Activated naive CD8-positive, alpha-beta T cell treated with anti-CD3 and anti-CD28 coated beads, Interleukin-2, amount 50 U/mL, for 16 hours (primary cell): Measurements from ENCODE around the gene HIRA.

Source experiments
- DNase-seq: peaks from one replicate; pipeline ENCODE4 v3.0.0-alpha.2; 2020; ENCODE audit warnings: low read depth, low spot score

Gene HIRA

DNA sequence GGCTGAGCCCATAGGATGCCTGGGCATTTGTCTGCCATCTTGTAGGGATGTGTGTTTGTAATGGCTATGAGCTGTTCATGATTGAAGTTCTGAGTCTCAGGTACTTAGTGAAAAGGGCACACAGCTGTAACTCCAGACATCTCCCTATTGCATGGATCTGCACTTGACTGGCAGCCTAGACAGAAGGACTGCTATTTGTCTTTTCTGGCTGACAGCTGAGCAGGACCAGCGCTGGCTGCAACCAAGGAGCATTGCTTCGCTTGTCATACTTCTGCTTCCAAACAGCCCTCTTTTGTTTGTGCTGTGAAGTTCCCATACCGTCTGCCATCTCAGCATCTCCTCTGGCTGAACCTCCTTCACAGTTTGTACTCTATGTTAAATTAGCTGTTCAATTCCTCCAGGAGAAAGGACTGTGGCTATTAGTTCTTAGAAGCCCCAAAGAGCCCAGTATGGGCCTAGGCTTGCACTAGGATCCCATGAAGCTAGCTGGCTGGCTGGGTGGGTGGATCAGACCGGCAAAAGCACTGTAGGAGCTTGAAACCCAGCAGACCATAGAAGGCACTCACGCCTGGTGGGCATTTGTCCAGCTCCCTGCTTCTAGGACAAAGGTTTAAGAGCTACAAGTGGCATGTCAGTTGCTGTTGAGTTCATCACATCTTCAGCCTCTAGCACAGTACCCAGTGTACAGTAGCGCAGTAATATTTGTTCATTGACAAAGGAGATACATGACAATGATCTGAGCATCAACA, 20.4 kb downstream of the HIRA start:
- DNase-seq = no peak

DNA sequence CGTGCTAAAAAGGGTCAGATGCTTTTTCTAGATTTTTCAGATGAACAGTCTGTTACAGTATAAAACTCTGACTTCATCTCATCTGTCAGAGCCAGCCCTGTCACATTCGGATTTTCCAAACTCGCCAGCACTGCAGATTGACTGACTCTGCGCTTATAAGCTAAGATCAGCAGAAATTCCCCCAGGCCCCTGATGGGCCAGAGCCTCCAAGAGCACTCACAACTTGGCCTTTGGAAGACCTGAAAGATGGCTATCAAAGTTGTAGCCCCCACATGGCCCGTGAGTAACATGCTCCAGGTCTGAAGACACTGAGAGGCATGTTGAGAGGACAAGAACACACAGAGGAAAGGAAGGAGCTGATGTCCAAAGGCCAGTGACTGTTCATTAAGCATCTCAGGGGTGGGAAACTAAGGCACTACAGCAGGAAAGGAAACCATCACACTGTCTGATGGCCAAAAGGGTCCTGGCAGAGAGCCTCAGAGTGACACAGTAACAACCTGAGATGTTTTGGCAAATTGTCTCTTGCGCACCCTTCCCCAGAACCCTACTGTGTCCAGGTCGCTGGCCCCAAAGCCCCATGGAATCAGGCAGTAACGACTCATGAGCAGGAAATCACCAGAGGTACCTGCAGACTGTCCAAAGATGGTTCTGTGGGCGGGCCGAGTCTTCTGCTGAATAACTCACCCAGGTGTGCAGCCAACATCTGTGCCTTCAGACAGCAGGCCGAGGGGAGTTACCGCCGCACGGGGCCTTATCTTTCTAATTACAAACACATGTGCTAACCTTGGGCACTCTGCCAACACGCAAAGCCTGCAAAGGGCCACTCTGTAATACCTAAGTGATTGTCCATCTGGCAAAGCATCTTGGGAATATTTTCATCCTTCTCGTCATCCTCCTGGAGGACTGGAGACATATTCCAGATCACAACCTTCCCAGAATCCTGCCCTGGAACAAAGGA, 23.6 kb downstream of the HIRA start:
- DNase-seq = no peak

DNA sequence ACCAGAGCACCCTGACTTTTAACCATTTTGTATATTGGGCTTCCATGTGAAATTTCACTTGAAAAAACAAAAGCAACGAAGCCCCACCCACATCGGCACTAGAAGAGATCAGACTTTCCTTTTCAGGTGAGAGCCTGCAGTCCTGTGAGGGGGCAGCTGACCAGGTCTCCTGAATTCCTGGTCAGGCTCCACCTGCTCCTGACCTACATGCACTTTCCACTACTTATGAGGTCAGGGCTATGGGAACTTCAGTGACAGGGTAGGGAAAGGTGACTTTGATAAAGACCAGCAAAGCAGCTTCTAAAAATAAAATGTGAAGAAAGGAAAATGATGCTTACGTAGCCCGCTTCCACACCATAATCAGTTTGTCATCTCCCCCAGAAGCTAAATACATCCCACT, 24.7 kb downstream of the HIRA start:
- DNase-seq = no peak

DNA sequence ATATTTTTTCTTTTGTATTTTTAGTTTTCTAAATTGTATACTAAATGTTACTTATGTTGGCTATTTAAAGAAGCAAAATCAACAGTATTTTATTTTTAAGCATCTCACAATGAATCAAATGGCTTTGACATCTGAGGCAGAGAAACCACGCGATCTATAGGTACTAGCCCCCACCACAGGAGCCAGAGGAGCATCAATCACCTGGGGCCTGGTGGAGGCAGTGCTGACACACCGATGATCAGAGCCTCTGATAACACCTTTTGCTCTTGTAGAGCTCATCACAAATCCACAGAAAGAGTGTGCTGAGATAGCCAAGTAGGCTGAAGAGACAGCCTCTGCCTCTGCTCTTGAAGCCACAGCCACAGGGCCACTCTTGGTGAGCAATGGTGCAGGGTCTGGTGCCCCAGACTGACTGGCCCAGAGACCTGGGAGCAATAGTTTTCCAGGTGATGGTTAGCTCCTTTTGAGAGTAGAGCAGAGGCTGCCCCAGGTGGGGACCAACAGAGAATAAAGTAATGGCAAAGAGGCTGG, 25.2 kb downstream of the HIRA start:
- no peak for DNase-seq

DNA sequence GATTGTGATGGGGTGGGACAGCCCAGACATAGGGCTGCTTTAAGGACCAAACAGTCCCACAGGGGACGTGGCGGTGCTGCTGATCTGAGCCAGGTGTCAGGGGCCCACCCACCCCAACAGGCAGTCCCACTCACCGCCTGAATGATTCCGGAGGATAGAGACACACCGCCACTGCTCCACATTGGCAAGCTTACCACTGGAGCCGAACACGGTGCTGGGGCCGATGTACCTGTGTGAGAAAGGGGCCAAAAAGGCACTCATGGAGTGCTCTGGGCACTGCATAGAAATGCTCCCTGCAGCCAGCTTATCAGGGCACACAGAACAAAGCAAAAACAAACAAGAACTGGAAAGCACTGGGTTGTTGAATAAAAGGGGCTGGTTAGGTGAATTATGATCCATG, 25.9 kb downstream of the HIRA start:
- no peak for DNase-seq

DNA sequence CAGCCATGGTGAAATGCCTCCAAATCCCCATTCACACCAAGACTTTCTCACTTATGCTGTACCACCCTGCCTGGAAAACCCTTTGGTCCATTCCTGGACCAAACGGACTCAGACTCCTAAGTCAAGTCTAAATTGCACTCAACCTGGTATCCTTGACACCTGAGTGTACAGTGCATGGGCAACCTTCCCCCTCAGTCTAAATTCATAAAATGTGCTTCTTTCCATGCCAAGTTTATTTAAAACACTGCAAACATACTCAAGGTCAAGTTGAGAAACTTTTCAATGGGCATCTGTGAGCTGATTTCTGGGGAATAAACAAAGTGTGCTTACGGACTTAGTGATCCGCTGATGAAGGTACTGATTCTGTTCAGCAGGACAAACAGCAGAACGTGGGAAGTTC, 26.4 kb downstream of the HIRA start:
- DNase-seq = no peak

DNA sequence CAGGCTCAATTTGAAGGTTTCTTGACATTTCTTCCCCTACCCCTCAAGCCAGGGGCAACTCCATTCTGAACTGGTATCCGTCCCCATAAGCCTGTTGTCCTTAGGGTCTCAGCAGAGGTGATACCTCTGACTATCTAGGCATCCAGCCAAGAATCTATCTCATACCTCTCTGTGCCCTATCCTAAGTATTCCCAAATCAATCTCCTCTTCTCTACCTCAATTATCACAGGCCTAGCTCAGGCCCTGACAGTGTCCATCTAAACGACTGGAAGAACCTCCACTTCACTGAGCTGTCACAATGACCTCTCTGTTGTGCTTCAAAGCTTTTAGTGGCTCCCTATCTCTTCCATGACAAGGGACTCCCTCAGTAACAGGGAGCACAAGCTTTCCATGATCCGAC, 26.9 kb downstream of the HIRA start:
- no peak for DNase-seq

DNA sequence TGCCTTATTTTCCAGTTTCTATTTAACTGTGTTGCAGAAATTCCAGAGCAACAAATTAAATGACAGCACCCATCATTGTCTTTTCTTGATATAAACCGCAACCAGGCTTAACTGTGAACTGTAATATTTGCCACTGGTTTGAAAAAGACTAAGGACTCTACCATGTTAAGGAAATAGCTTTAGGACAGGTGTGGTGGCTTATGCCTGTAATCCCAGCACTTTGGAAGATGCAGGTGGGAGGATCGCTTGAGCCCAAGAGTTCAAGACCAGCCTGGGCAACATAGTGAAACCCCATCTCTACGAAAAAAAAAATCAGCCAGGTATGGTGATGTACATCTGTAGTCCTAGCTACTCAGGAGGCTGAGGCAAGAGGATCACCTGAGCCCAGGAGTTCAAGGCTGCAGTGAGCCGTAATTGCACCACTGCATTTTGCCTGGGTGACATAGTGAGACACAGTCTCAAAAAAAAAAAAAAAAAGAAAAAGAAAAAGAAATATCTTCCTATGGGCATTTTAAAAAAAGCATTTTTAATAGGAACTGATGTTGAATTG, 28.8 kb downstream of the HIRA start:
- DNase-seq = no peak

DNA sequence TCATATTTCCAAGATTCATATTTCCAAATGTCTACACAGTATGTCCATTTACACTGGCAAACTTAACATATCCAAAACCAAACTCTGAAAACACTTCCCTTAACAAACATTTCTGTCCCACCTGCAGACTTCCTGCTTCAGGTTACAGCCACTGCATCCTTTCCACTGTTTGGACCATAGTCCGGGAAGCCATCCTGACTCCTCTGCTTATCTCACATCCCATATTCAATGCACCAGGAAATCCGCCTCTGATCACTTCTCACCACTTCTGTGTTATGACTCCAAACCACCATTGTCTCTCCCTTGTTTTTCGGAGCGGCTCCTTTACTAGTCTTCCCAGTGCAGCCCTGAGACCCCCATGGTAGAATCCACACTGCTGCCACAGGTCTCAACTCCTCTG, 30.1 kb downstream of the HIRA start:
- DNase-seq = no peak

DNA sequence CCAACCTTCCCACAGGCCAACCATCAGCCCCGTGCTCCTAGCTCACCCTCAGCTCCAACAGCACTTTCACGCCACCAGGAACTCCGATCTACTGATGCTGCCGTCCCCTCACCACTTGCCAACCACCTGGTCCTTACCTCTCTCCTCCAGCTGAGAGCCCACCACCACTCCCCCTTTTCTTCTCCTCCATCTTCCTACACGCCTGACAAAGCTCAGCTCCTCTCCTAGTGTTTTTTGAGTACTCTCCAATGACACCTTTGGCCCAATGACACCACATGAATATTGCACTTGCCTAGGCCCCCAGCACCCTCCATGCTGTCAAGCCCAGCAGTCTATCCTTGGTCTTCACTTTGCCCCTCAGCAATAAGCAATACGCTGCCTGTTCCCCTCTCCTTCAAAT, 30.7 kb downstream of the HIRA start:
- DNase-seq = no peak

DNA sequence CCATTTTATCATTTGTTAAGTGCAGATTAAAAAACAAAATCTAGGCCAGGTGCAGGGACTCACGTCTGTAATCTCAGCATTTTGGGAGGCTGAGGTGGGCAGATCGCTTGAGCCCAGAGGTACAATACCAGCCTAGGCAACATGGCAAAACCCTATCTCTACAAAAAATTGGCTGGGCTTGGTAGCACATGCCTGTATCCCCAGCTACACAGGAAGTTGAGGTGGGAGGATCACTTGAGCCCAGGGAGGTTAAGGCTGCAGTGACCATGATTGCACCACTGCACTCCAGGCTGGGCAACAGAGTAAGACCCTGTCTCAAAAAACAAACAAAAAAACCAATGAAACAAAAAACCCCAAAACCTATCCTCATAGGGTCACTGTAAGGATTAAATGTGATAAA, 32.9 kb downstream of the HIRA start:
- no peak for DNase-seq

DNA sequence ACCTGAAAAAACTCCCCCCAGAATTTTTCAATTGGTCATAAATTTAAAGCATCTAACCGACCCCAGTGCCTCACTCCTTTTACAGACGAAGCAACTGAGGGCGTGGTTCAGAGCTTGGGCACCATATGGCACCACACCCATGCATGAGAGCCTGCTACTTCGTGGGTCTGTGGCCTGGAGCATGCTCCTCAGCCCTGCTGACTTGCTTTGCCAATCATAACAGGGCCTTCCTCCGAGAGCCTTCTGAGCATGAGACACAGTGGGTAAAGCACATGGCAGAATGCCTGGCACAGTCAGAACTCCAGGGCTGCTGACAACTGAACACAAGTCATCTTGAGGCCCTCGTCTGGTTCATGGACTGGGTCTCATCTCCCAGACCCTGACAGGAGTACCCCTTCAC, 33.3 kb downstream of the HIRA start:
- DNase-seq = no peak

DNA sequence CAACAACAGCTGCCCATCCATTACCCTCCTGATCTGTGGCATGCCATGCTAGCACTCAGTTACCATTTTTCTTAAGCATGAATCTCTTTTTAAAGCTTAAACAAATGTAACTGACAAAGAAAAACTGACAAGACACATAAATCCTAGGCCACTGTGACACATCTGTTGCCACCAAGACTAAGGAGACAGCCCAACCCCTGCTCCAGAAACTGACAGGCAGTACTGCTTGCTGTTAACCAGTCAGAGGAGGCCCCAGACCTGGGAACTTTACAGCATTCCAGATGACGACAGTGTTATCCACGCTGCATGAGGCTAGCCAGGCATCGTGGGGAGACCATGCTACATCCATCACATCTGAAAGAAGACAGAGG, 33.8 kb downstream of the HIRA start:
- no peak for DNase-seq

DNA sequence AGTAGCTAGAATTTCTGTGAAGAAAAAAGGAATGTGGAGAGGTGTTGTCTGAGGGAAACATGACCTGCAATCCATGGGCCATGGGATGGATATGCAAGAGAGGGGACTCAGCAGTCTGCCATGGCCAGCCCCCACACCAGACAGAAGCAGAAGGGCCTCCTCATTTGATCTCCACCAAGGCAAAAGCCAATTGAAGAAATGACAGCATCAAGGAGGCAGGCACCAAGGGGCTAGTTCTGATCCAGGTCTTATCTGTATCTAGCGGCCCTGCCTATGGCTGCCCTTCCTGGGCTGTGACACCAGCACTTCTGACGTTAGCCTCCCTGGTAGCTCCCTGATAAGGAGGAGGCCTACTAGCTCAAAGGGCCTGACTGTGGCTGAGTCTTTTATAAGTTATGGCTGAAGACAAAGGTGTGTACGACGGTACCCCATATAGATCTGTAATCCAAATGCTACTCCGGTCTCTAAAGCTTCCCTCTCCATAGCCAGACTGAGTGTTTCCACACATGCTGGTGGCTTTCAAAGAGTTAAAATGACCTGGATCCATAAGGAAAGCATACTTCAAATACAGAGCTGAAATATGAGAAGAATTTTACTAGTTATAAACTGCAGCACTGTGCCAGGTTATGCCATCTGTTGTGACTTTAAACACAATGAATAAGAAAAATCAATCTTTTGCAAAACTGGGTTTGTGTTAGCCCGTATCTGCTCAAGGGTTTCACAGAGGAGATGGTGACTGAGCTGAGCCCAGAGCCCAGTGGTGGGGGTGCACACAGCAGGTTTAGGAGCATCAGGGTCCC, 34.4 kb downstream of the HIRA start:
- no peak for DNase-seq

DNA sequence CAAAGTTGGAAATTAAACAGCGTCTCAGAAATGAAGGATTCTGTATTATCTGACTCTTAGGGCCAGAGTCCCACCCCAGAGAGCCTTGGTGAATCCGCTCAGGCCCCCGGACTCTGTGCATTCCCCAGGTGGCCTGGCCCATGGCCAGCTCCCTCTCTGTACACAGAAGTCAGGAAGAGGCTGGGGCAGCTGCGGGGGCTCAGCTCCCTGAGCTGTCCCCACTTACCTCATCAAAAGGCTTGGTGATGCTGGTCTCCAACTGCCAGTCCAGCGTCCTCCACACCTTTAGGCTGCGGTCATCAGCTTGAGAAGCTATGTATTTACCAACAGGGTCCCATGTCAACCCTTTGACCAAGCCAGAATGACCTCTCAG, 35.0 kb downstream of the HIRA start:
- no peak for DNase-seq

DNA sequence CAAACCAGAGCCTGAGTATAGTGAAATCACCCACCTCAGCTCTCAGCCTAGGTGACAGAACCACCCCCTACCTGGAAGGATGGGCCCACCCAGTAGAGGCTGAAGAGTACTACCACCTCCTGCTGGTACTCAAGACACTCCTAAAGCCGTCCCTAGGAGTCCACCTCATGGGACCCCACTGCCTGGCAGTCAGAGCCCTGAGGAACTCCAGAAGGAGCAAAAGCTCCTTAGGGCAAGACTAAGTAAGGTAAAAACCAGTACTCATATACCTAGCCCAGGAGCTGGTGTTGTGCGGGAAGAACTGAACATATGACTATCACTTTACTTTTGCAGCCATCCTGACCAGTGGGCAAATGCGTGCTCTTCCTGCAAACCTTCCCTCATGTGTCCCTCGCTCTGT, 36.3 kb downstream of the HIRA start:
- DNase-seq = no peak

DNA sequence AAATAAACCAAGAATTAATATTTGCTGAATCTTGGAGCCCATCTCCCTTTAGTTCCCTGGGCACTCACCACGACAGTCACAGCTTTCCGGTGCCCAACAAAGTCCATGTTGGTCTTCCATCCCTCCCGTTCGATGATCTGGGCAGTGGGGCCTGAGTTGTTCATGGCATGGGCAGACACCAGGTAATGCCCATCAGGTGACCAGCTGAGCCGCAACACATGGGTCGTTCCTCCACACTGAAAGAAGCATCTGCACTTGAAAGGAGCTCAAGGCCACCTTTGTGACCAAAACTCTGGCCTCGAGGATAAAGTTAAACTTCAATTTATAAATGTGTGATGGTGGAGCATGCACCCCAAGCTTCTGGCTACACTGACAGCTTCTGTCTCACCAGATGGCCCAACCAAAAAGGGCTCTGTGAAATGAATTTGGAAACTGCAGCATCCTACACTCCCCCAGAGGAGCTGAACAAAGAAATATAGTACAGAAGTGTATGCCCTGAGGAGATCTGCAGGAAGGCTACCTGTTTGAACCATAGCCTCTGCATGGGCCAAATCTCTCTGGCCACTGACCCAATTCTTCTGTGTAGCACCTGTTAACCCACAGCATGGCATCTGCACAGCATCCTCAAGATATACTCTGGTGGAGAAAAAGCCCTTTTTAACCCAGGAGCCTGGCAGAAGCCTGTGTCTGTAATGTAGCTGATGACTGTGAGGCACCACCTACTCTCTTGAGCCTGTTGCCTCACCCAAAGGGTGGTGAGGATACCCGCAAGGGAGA, 37.1 kb downstream of the HIRA start:
- DNase-seq = no peak

DNA sequence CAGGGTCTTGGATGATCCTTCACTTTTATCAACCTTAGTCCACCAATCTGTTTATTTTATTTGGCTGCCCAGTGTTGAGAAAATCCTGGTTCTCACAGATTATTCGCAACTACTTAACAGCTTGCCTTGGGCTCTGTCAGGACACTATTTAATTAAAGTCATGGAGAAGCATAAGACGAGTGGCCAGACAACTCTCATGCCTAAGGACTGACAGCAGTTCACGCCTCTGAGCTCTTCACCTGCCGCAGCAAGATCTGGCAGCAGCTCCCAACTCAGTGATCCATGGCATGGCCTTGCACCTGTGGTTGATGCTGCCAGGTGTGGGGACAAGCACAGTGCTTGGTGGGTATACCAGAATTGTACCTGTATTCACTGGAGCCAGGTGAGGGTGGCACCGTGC, 37.8 kb downstream of the HIRA start:
- no peak for DNase-seq

DNA sequence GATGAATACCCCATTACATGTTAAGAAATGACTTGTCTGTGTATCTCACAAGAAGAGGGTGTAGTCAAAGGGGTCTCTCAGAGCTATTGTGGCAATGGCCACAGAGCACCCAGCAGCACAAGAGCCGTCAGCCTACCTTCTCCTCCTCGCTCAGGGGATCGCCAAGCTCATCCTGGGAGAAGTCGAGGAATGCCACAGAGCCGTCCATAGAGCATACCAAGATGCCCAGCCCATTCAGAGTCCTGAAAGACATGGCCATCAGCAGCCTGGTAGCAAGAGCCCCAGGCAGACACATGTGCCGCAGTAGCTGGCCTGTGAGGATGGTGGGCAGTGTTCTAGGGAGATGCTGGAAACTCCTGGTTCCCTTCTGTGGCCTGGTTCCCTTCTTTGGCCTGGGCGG, 44.0 kb downstream of the HIRA start:
- DNase-seq = no peak

DNA sequence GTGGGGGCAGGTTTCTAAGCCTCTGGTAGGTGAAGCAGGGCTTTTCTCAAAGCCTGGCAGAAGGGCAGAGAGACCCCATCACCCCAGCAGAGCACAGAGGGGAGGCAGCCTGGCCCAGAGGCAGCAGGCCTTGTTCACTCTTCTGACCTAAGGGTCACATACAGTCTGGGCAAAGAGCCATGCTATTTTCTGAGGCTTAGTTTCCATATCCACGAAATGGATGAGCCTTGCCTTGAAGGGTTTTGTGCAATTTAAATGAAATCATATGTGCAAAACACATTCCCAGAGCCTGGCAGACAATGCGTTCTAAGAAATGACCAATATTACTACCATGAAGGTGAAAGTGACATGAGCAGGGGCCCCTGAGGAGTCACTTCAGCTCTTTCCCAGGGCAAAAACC, 44.5 kb downstream of the HIRA start:
- DNase-seq = no peak

DNA sequence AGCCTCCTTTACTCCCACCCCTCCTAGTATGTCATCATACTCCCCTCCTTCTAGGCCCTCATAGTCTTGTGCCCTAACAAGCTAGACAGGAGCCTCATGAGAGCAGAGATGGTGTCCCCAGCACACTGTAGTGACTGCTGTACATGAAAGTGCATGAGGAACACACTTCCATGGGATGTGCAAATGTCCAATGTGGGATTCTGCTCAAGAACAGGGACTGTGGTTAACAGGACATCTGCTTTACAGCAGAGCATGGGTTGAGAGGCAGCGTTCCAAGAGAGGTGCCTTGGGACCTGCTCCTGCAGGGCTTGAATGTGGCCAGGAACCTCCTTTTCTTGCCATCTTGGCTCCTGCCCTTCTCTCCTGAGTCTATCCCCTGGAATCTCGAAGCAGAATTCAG, 45.3 kb downstream of the HIRA start:
- no peak for DNase-seq
